Muscle of leg (tissue), 11 donors: ENCODE data around the gene AEBP2. TPM values are rescaled to one million over a fixed set of nuclear protein-coding genes. Genes with fewer than 3 reads are reported as not detected.

ENCODE experiments used
- DNase-seq: peaks from one replicate; pipeline ENCODE4 v3.0.0; 2013
- H3K27ac ChIP-seq: one replicate; pipeline ENCODE4 v1.5.1; 2013; ENCODE audit warnings: mild to moderate bottlenecking, low read length, control low read depth
- H3K27me3 ChIP-seq: one replicate; pipeline ENCODE4 v1.6.1; 2013; ENCODE audit warnings: low read length; ENCODE audit not compliant: control insufficient read depth, insufficient read depth
- H3K36me3 ChIP-seq: one replicate; pipeline ENCODE4 v1.6.1; 2013; ENCODE audit warnings: low read length; ENCODE audit not compliant: control insufficient read depth, insufficient read depth
- H3K4me1 ChIP-seq: one replicate; pipeline ENCODE4 v1.6.1; 2013; ENCODE audit warnings: low read length; ENCODE audit not compliant: control insufficient read depth, insufficient read depth
- H3K4me3 ChIP-seq: one replicate; pipeline ENCODE4 v1.5.1; 2013; ENCODE audit warnings: low read length, control low read depth
- H3K9me3 ChIP-seq: replicated peaks from 2 replicates; pipeline ENCODE4 v1.6.1; 2013; ENCODE audit warnings: low read depth, low read length; ENCODE audit not compliant: control insufficient read depth
- WGBS: methylation state at CpG from one replicate; pipeline ENCODE4 v1.1.5; 2013; ENCODE audit warnings: missing lambda C conversion rate; ENCODE audit not compliant: insufficient coverage; 5-methylcytosine and 5-hydroxymethylcytosine counted together
- polyA plus RNA-seq, 8 donors: library from polyadenylated mRNA; unstranded; fragments of 120-200 nt; gene quantifications; one replicate each; pipeline versions ENCODE4 v1.2.1 to v1.2.3, GENCODE V29; 2013; ENCODE audit warnings: inconsistent platforms in 1 of 8, low replicate concordance in 1 of 8; ENCODE audit not compliant: insufficient read length in 8 of 8, insufficient read depth in 1 of 8
- total RNA-seq: library from RNA; stranded (reverse); fragments of 120-200 nt; gene quantifications from one replicate; pipeline ENCODE4 v1.2.4, GENCODE V29; 2013

AEBP2 gene
- total and polyA plus RNA-seq, 9 donors: 26.6 to 42.5 (median 33.2) TPM

DNA sequence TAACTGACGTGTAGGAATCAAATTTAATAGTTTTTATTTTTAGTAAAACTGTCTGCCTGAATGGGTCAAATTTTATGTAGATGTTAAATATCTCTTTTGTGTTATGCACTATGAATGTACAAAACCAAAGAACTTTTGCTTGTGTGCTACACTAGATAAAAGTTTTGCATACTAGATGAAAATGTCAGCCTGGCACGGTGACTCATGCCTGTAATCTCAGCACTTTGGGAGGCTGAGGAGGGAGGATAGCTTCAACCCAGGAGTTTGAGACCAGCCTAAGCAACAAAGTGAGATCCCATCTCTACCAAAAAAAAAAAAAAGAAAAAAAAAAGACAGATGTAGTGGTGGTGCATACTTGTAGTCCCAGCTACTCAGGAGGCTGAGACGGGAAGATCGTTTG, 11.1 kb downstream of the AEBP2 start:
- 90% methylated on average over 2 of the region's 4 CpGs for WGBS
- Histone ChIP-seq H3K9me3 (no peaks in the 10 kb centered on the region), H3K27me3 (no peaks in the 10 kb centered on the region), H3K4me1 (peaks cover 8% of the 10 kb centered on the region), H3K36me3 (no peaks in the 10 kb centered on the region), H3K4me3 (no peak overlapping the region), H3K27ac (no peak overlapping the region)
- no peak for DNase-seq

DNA sequence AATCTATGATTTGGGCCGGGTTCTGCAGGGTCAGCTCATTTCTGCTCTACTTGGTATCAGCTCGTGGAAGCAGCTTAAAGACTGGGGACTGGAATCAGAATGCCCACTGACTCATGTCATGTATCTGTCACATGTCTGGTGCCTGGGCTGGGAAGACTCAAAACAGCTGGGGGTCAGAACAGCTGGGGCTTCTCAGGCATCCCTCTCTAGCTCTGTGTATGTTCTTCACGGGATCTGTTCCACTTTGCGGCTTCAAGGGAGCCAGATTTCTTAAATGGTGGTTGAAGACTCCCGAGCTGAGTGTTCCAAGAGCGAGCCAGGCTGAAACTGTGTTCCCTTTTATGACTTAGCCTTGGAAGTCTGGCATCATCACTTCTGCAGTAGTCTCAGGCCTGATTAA, 11.9 kb downstream of the AEBP2 start:
- Histone ChIP-seq H3K4me3 (no peak overlapping the region), H3K9me3 (no peaks in the 10 kb centered on the region), H3K27ac (peak overlapping the region; percentile 60), H3K36me3 (peaks cover 1% of the 10 kb centered on the region), H3K27me3 (no peaks in the 10 kb centered on the region), H3K4me1 (peaks cover 8% of the 10 kb centered on the region)
- DNase-seq: peak; percentile 67
- WGBS: 40% methylated on average over 2 of the region's 6 CpGs

- no peaks in the 10 kb centered on the region for H3K27me3 ChIP-seq
- no peak overlapping the region for H3K4me3 ChIP-seq
- H3K9me3 ChIP-seq: no peaks in the 10 kb centered on the region
- peaks cover 11% of the 10 kb centered on the region for H3K36me3 ChIP-seq
- no peak for DNase-seq
- peaks cover 10% of the 10 kb centered on the region for H3K4me1 ChIP-seq
- no CpG with 5 or more reads among the region's 7 CpGs for WGBS
- no peak overlapping the region for H3K27ac ChIP-seq
Observed at GRCh38 chr12:19453961-19454360, 14.7 kb downstream of the AEBP2 start.

DNA sequence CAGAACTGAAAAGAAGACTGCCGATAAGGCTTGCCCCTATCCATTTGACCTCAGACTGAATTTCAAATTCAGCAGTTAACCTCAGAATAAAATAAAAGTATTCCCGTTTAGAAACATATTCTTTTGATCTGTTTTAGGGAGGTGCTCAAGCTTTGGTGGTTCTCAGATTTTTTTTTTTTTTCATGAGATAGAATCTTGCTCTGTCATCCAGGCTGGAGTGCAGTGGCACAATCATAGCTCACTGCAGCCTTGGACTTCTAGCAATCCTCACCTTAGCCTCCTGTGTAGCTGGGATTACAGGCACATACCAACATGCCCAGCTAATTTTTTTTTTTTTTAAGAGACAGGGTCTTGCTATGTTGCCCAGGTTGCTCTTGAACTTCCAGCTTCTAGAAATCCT, 15.5 kb downstream of the AEBP2 start:
- Histone ChIP-seq H3K4me1 (peaks cover 10% of the 10 kb centered on the region), H3K36me3 (peaks cover 11% of the 10 kb centered on the region), H3K4me3 (no peak overlapping the region), H3K27me3 (no peaks in the 10 kb centered on the region), H3K27ac (no peak overlapping the region), H3K9me3 (no peaks in the 10 kb centered on the region)
- no CpG with 5 or more reads among the region's 2 CpGs for WGBS
- no peak for DNase-seq

- DNase-seq: no peak
- H3K36me3 ChIP-seq: peaks cover 11% of the 10 kb centered on the region
- H3K4me1 ChIP-seq: peaks cover 8% of the 10 kb centered on the region
- 97% methylated on average over 7 of the region's 7 CpGs for WGBS
- H3K9me3 ChIP-seq: no peaks in the 10 kb centered on the region
- H3K27me3 ChIP-seq: no peaks in the 10 kb centered on the region
- H3K4me3 ChIP-seq: no peak overlapping the region
- H3K27ac ChIP-seq: no peak overlapping the region
Observed at GRCh38 chr12:19456176-19456575, 16.9 kb downstream of the AEBP2 start.

- Histone ChIP-seq H3K4me1 (peaks cover 6% of the 10 kb centered on the region), H3K4me3 (no peak overlapping the region), H3K9me3 (no peaks in the 10 kb centered on the region), H3K27me3 (no peaks in the 10 kb centered on the region), H3K36me3 (peaks cover 11% of the 10 kb centered on the region), H3K27ac (no peak overlapping the region)
- no peak for DNase-seq
- WGBS: 100% methylated on average over 4 of the region's 6 CpGs
Observed at GRCh38 chr12:19457561-19457960, 18.3 kb downstream of the AEBP2 start.

DNA sequence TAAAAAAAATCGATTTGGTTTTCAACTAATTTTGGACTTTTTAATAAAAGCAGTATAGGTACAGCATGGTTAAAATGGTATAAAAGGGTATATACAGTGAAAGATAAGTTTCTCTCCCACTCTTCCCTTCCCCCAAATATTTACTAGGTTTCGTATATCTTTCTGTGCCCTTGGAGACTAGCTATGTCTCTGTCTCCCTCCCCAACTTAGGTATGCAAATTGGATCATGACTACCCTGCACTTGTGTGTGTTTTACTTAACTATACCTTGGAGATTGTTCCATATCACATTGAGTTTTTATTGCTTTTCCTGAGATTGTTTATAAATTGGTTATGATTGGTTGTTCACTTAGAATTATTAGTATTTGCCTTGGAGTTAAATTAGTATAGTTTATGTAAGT, 19.4 kb downstream of the AEBP2 start:
- peaks cover 11% of the 10 kb centered on the region for H3K36me3 ChIP-seq
- H3K4me3 ChIP-seq: no peak overlapping the region
- H3K4me1 ChIP-seq: peaks cover 6% of the 10 kb centered on the region
- no peak overlapping the region for H3K27ac ChIP-seq
- H3K9me3 ChIP-seq: no peaks in the 10 kb centered on the region
- no peaks in the 10 kb centered on the region for H3K27me3 ChIP-seq
- no CpG with 5 or more reads among the region's 2 CpGs for WGBS
- DNase-seq: no peak

GRCh38 chr12:19461999-19462398, 22.7 kb downstream of the AEBP2 start:
- no peak for DNase-seq
- peaks cover 4% of the 10 kb centered on the region for H3K4me1 ChIP-seq
- WGBS: no CpG with 5 or more reads among the region's 1 CpG

DNA sequence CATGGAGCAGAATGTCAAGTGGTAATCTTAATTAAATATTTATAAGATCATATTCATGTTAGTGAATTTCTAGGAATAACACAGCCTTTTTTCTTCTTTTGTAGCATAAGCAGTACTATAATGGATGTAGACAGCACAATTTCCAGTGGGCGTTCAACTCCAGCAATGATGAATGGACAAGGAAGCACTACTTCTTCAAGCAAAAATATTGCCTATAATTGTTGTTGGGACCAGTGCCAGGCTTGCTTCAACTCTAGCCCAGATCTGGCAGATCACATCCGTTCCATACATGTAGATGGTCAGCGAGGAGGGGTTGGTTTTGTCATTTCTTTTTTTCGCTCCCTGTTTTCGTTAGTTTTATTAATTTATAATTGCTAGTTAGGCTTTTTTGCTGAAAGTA, 23.1 kb downstream of the AEBP2 start:
- Histone ChIP-seq H3K9me3 (no peaks in the 10 kb centered on the region), H3K36me3 (peaks cover 21% of the 10 kb centered on the region), H3K4me1 (peaks cover 4% of the 10 kb centered on the region), H3K4me3 (no peak overlapping the region), H3K27me3 (no peaks in the 10 kb centered on the region), H3K27ac (no peak overlapping the region)
- peak; percentile 63 for DNase-seq
- WGBS: no CpG with 5 or more reads among the region's 5 CpGs

More at GRCh38 chr12:19461999-19462398, 22.7 kb downstream of the AEBP2 start:
- Histone ChIP-seq H3K9me3 (no peaks in the 10 kb centered on the region), H3K27ac (no peak overlapping the region), H3K27me3 (no peaks in the 10 kb centered on the region), H3K4me3 (no peak overlapping the region), H3K36me3 (peaks cover 18% of the 10 kb centered on the region)

DNA sequence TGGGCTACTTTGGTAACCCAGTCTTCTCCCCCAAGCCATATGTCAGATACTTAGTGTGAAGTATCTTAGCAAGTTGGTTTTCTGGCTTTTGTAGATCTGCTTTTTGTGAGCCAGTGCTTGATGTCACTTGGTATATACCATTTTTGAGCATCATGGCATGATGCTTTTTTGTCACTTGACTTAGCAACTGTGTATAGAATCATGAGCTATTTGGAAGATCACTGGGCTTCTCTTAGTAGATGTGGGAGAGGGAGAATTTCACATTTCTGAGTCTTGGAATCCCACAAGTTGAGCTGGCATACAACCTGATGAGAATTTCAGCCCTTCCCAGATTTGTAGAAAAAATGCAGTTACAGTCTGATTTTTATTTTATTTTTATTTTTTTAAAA, 24.9 kb downstream of the AEBP2 start:
- Histone ChIP-seq H3K4me1 (peaks cover 2% of the 10 kb centered on the region), H3K27me3 (no peaks in the 10 kb centered on the region), H3K36me3 (peaks cover 21% of the 10 kb centered on the region), H3K9me3 (no peaks in the 10 kb centered on the region), H3K27ac (no peak overlapping the region), H3K4me3 (no peak overlapping the region)
- DNase-seq: no peak

DNA sequence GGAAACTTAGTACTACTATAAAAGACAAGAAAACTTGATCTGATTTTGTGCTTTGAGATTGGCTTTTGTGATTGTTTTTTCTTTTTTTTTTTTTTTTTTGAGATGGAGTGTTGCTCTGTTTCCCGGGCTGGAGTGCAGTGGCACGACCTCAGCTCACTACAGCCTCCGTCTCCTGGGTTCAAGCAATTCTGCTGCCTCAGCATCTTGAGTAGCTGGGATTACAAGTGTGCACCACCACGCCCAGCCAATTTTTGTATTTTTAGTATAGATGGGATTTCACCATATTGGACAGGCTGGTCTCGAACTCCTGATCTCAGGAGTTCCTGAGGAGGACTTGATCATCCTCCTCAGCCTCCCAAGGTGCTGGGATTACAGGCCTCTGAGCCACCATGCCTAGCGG, 26.4 kb downstream of the AEBP2 start:
- Histone ChIP-seq H3K4me3 (no peak overlapping the region), H3K9me3 (no peaks in the 10 kb centered on the region), H3K36me3 (peaks cover 22% of the 10 kb centered on the region), H3K27ac (no peak overlapping the region), H3K27me3 (no peaks in the 10 kb centered on the region), H3K4me1 (peaks cover 2% of the 10 kb centered on the region)
- WGBS: no CpG with 5 or more reads among the region's 6 CpGs
- DNase-seq: no peak
